ENCODE results near the gene CROCC.
"Not testable (repeated sequence)": the region's sequence is repeated elsewhere in the genome, so short reads cannot be mapped to it uniquely, and the experiment has no call there.

Gene CROCC

DNA sequence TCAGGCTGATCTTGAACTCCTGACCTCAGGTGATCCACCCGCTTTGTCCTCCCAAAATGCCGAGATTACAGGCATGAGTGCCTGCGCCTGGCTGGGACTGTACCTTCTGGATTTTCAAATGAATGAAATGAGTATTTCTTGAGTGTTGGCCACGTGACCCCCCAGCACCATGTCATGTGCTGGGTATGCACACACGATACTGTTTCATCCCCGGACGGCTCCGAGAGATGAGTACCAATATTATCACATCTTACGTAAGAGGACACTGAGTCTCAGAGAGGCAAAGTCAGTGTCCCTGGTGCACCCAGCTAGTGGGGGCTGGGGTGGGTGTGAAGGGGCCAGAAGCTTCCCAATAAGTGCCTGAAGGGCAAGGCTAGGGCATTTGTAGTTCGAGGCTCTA, 780 bp upstream of the CROCC start:
- H3K4me3 Mint-ChIP-seq: no peak overlapping the region
- no peaks in the 10 kb centered on the region for H3K9me3 Mint-ChIP-seq
- peak overlapping the region; percentile 69 for H3K27ac Mint-ChIP-seq
- H3K4me1 Mint-ChIP-seq (ENCODE audit: low read depth): peaks cover 25% of the 10 kb centered on the region
- no peaks in the 10 kb centered on the region for H3K27me3 Mint-ChIP-seq
- no peaks in the 10 kb centered on the region for H3K36me3 Mint-ChIP-seq (ENCODE audit: low read depth)
- DNase-seq: no peak

DNA sequence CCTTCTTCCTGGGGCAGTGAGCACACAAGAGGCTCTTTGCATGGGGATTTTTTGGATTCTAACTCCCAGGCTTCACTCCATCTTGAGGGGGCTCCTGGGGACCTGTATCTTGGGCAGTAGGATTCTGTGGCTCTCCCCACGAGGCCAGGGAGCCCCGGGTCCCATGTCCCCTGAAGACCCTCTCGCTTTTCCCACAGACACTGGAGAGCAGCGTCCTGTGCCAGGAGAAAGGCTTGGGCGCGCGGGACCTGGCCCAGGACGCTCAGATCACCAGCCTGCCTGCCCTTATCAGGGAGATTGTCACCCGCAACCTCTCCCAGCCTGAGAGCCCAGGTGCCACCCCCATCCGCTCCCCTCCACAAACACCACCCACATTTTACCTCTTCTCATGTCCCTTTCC, 735 bp downstream of the CROCC start:
- Mint-ChIP-seq H3K27ac (peak overlapping the region; percentile 19), H3K4me3 (peak overlapping the region; percentile 78), H3K36me3 (ENCODE audit: low read depth) (no peaks in the 10 kb centered on the region), H3K27me3 (no peaks in the 10 kb centered on the region), H3K9me3 (no peaks in the 10 kb centered on the region), H3K4me1 (ENCODE audit: low read depth) (peaks cover 24% of the 10 kb centered on the region)
- no peak for DNase-seq

DNA sequence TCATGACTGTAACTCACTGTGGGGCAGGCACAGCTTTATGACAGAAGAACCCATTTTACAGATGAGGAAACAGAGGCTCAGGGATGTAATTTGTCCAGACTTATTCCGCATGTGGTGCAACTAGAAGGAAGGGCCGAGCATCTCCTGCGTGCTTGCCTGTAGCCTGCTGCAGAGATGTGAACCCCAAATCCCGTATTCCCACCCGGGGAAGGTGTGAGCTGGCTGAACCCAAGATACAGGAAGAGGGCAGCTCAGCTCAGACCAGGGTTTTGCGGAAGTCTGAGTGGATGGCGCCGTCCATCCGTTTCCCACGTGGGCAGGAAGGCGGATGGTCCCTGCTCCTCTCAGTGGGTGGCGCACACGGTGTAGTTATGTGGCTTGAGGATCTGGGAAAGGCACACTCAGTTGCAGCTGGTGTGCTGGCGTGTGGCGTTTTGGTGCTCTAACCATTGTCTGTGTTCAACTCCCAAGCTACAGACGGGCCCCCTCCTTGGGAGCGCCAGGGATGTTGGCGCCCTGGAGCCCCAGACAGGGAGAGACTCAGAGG, 1.2 kb downstream of the CROCC start:
- Mint-ChIP-seq H3K9me3 (no peaks in the 10 kb centered on the region), H3K4me3 (peak overlapping the region; percentile 78), H3K27ac (peak overlapping the region; percentile 19), H3K27me3 (no peaks in the 10 kb centered on the region), H3K36me3 (ENCODE audit: low read depth) (no peaks in the 10 kb centered on the region), H3K4me1 (ENCODE audit: low read depth) (peaks cover 24% of the 10 kb centered on the region)
- no peak for DNase-seq

DNA sequence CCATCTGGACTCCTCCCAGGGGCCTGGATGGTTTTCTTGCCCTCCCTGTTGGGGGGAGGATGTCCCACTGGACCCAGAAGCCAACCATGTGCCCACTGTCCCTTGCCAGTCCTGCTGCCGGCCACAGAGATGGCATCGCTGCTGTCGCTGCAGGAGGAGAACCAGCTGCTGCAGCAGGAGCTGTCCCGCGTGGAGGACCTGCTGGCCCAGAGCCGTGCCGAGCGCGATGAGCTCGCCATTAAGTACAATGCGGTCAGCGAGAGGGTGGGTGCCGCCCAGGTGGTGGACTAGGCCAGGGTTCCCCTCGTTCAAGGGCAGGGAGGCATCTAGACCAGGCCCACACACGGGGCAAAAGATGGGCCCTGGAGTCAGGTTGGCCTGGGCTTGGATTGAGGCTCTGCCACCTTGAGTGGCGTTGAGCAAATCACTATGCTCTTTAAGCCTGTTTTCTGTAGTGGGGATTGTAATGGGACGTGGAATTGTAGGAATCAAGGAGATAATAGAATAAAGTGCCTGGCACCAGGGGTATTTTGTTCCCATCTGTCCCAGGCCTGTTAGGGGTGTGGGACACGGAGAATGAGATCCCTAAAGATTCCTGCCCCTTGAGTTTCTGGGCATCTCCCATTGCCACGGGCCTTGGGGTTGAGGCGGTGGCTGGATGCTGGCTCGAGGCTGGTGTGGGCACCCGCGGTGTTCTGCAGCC, 2.6 kb downstream of the CROCC start:
- peaks cover 24% of the 10 kb centered on the region for H3K4me1 Mint-ChIP-seq (ENCODE audit: low read depth)
- H3K9me3 Mint-ChIP-seq: no peaks in the 10 kb centered on the region
- H3K4me3 Mint-ChIP-seq: no peak overlapping the region
- no peaks in the 10 kb centered on the region for H3K27me3 Mint-ChIP-seq
- no peak overlapping the region for H3K27ac Mint-ChIP-seq
- no peaks in the 10 kb centered on the region for H3K36me3 Mint-ChIP-seq (ENCODE audit: low read depth)
- no peak for DNase-seq

DNA sequence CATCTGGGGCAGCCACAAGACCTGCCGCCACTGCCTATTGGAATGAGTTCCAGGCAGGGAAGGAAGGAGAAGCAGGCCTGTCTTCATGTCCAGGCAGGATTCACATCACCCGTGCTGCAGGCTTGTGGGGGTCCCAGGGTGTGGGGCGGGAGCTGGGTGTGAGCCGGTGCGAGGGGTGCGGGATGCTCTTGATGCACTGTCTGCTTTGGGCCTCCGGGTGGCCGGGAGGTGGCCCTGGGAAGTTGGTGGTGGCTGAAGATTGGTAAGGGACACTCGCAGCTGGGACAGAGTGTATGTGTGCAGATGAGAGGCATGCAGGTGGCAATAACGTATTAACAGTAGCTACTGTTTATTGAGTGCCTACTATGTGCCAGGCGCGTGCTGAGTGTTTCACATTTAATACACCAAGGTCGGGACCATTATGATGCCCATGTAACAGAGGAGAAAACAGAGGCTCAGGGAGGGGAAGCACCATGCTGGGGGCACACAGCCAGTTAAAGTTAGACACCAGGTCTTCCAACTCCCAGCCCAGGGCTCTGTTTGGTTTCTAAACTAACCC, 3.3 kb downstream of the CROCC start:
- no peaks in the 10 kb centered on the region for H3K9me3 Mint-ChIP-seq
- no peaks in the 10 kb centered on the region for H3K36me3 Mint-ChIP-seq (ENCODE audit: low read depth)
- peaks cover 24% of the 10 kb centered on the region for H3K4me1 Mint-ChIP-seq (ENCODE audit: low read depth)
- H3K27ac Mint-ChIP-seq: no peak overlapping the region
- no peak overlapping the region for H3K4me3 Mint-ChIP-seq
- no peak for DNase-seq
- no peaks in the 10 kb centered on the region for H3K27me3 Mint-ChIP-seq

DNA sequence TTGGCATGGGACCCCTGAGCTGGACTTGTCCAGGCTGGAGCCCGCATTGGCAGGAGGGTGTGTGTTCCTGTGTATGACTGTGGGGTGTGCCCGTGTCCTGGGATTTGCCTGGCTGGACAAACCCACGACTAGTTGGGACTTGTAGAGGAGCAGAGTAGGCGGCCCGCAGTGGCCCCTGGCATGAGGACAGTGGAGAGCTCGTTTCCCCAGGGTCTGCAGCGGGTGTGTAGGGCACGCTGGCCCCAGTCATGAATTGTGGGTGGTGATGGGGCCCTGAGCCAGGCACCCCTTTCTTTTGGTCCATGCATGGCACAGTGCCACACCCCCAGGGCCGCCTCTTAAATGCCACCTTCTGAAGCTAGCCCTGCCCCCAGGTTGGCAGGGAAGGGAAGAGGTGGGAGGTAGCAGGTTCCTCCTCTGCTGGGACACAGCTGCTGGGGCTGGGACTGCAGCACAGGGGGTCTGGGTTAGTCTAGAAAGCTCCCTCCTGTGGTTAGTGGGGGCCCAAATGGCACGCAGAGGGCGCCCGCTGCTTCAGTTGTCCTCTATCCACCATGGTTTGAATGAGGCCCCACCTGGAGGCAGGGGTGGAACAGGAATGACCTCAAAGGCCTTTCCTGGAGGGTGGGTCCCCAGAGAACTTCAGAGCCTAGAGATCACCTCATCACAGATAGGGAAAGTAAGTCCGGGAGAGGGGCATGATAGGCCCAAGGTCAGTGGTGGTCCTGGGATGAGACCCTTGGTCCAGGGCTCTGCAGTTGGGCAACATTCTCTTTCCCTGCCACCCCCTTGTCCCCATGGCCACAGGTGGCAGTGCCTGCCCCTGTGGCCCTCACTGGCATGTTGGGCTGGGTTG, 4.1 kb downstream of the CROCC start:
- Mint-ChIP-seq H3K27me3 (no peaks in the 10 kb centered on the region), H3K4me1 (ENCODE audit: low read depth) (peaks cover 24% of the 10 kb centered on the region), H3K9me3 (no peaks in the 10 kb centered on the region), H3K36me3 (ENCODE audit: low read depth) (peaks cover 6% of the 10 kb centered on the region), H3K27ac (no peak overlapping the region), H3K4me3 (no peak overlapping the region)
- no peak for DNase-seq

- H3K27me3 Mint-ChIP-seq: no peaks in the 10 kb centered on the region
- no peak for DNase-seq
- H3K4me3 Mint-ChIP-seq: no peak overlapping the region
- H3K36me3 Mint-ChIP-seq (ENCODE audit: low read depth): peaks cover 12% of the 10 kb centered on the region
- peaks cover 16% of the 10 kb centered on the region for H3K4me1 Mint-ChIP-seq (ENCODE audit: low read depth)
- no peaks in the 10 kb centered on the region for H3K9me3 Mint-ChIP-seq
- H3K27ac Mint-ChIP-seq: no peak overlapping the region
Measured at GRCh38 chr1:16926491-16927073, 4.9 kb downstream of the CROCC start.

GRCh38 chr1:16927256-16927655, 5.5 kb downstream of the CROCC start:
- Mint-ChIP-seq H3K9me3 (no peaks in the 10 kb centered on the region), H3K27ac (no peak overlapping the region), H3K27me3 (no peaks in the 10 kb centered on the region), H3K4me3 (no peak overlapping the region), H3K4me1 (ENCODE audit: low read depth) (peaks cover 10% of the 10 kb centered on the region), H3K36me3 (ENCODE audit: low read depth) (peaks cover 14% of the 10 kb centered on the region)
- no peak for DNase-seq

DNA sequence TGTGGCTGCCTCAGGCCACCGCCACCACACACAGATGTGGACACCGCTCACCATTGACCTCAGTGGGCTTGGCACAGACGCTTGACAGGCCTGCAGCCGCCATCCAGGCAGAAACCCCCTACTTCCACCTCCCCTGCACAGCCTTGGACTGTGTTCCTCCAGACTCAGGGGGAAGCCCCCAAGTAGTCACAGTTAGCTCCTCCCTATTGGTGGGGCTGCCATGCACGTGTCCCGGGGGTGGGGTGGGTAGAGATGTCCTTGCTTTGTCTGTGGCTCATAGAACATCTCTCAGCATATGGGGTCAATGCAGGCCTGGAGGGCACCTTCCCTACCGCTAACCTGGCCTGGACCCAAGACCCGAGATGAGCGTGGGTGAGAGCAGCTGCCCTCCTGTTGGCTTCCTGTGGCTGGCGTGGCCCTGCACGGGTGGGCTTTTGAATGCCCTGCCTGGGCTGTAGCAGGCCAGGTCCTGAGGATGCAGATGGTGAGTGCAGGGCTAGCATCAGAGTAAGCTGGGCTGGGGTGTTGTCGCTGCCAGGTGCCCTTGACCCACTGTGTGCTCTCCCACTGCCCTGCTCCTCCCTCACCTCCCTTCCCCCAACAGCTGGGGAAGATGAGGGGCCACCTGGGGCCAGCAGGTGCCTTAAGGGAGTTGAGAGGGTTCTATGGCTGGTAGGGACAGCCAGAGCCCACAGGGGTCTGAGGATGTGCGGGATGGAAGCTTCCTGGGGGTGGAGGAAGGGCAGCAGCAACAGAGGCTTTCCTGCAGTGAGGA, 6.2 kb downstream of the CROCC start:
- no peak for DNase-seq
- H3K4me1 Mint-ChIP-seq (ENCODE audit: low read depth): peaks cover 4% of the 10 kb centered on the region
- peaks cover 18% of the 10 kb centered on the region for H3K36me3 Mint-ChIP-seq (ENCODE audit: low read depth)
- H3K27ac Mint-ChIP-seq: no peak overlapping the region
- no peak overlapping the region for H3K4me3 Mint-ChIP-seq
- H3K27me3 Mint-ChIP-seq: no peaks in the 10 kb centered on the region
- H3K9me3 Mint-ChIP-seq: no peaks in the 10 kb centered on the region

DNA sequence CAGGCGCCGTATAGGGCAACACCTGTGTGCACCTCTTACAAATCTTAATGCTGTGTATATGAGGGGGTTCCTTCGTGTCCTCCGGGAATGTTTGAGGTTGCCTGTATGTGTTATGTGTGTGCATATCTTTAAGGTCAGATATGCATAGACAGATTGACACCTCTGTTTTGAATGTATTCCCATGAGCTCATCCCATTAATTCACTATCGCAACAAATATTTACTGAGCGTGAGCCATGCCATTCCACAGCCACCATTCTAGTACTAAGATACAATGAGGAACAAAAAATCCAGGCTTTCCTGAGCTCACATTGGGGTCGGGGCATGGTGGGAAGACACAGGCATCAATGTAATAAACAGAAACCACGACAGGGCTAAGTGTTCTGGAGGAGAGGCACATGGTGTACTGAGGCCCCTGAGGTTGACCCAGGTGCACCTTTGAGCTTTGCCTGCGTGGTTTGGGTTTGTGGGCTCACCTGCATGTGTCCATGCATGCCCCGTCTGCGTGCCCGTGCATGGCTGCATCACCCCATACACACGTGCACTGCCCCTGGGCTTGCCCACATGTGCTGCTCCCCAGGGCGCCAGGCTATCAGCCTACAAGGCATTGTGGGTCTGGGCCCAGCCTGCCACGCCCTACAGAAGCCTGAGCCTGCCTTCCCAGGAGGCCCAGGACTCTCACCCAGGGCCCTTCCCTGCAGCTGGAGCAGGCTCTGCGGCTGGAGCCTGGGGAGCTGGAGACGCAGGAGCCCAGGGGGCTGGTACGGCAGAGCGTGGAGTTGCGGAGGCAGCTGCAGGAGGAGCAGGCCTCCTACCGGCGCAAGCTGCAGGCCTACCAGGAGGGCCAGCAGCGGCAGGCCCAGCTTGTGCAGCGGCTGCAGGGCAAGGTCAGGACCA, 7.7 kb downstream of the CROCC start:
- H3K9me3 Mint-ChIP-seq; H3K4me1 Mint-ChIP-seq (ENCODE audit: low read depth); DNase-seq; H3K27ac Mint-ChIP-seq; H3K4me3 Mint-ChIP-seq; H3K27me3 Mint-ChIP-seq: not testable (repeated sequence)
- H3K36me3 Mint-ChIP-seq (ENCODE audit: low read depth): peaks cover 26% of the 10 kb centered on the region

GRCh38 chr1:16931206-16931934, 9.6 kb downstream of the CROCC start:
- not testable (repeated sequence) for H3K27ac Mint-ChIP-seq; H3K27me3 Mint-ChIP-seq; DNase-seq; H3K9me3 Mint-ChIP-seq; H3K4me3 Mint-ChIP-seq; H3K4me1 Mint-ChIP-seq (ENCODE audit: low read depth)
- peaks cover 38% of the 10 kb centered on the region for H3K36me3 Mint-ChIP-seq (ENCODE audit: low read depth)

DNA sequence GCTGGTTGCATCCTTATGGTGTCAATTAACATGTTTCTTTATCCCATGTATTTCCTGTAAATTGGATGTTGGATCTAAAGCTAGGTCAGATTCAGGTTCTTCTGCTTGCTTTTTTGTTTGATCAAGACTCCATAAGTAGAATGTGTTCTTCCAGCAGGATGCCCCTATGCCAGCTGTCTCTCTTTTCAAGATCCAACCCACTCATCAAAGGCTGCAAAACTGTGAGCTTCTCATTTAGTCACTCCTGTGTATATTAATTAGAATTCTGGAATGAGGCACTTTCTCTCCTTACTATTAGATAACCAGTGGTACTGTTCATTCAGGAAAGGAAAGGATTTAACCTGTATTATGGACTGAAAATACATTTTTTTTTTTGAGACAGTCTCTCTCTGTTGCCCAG, 12.2 kb downstream of the CROCC start:
- peaks cover 58% of the 10 kb centered on the region for H3K36me3 Mint-ChIP-seq (ENCODE audit: low read depth)
- not testable (repeated sequence) for H3K27ac Mint-ChIP-seq; H3K9me3 Mint-ChIP-seq; H3K4me1 Mint-ChIP-seq (ENCODE audit: low read depth); DNase-seq; H3K27me3 Mint-ChIP-seq; H3K4me3 Mint-ChIP-seq

- not testable (repeated sequence) for H3K4me1 Mint-ChIP-seq (ENCODE audit: low read depth); H3K4me3 Mint-ChIP-seq; H3K9me3 Mint-ChIP-seq; H3K27ac Mint-ChIP-seq; H3K27me3 Mint-ChIP-seq; DNase-seq
- H3K36me3 Mint-ChIP-seq (ENCODE audit: low read depth): peaks cover 54% of the 10 kb centered on the region
Measured at GRCh38 chr1:16936580-16936979, 14.8 kb downstream of the CROCC start.
